A549 (cell line): ENCODE data around the gene ZNF526.

Source experiments
- CEBPB ChIP-seq, 2 experiments: fragments of >200 bp in 1 of 2; sonication (Bioruptor Twin) in 1 of 2; formaldehyde crosslinking in 1 of 2; IDR thresholded peaks; 2 replicates each; pipeline ENCODE4 v1.6.1; 2012 to 2016
- CHD4 ChIP-seq: fragments of 200-600 bp; sonication (generic); IDR thresholded peaks from 2 replicates; pipeline ENCODE4 v1.6.1; 2016; ENCODE audit warnings: antibody characterized with exemption, mild to moderate bottlenecking, borderline replicate concordance
- EP300 ChIP-seq, 2 experiments: fragments of >200 bp; sonication (Bioruptor Twin); formaldehyde crosslinking; IDR thresholded peaks; 2 replicates in 1 of 2; 3 replicates in 1 of 2; pipeline ENCODE4 v1.6.1; 2016 to 2017
- POLR2A ChIP-seq: IDR thresholded peaks from 2 replicates; pipeline ENCODE4 v1.6.1; 2012; ENCODE audit warnings: mild to moderate bottlenecking, low read length
- ZFP36 ChIP-seq: fragments of 450-650 bp; IDR thresholded peaks from 2 replicates; pipeline ENCODE4 v1.6.1; 2014; ENCODE audit warnings: borderline replicate concordance; ENCODE audit not compliant: partially characterized antibody
- TF ChIP-seq, protein P1 (sequence below): IDR thresholded peaks from 2 replicates; pipeline ENCODE4 v1.6.1; 2012
- TF ChIP-seq, protein P2 (sequence below): fragments of >200 bp; sonication (Bioruptor Twin); formaldehyde crosslinking; IDR thresholded peaks from 3 replicates; pipeline ENCODE4 v1.5.1; 2016
- TF ChIP-seq, protein P3 (sequence below): IDR thresholded peaks from 2 replicates; pipeline ENCODE4 v1.6.1; 2012; ENCODE audit warnings: low read depth, borderline replicate concordance

DNA sequence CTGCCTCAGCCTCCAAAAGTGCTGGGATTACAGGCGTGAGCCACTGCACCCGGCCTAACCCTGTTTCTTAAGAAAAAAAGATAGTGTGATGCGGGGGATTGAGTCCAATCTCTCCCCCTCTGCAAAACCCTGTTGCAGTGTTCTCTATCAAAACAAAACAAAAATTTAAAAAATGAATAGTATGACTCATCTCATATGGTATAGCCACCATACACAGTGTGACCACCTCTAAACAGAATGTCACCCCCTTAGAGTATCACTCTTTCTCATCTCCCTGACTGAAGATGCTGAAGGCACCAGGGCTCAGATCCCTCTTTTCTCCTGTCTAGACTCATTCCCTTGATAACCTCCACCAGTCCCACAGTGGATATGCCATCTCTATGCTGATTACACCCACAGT lies 41.7 kb downstream of the ZNF526 start:
- TF ChIP-seq ZFP36: no peak
- TF ChIP-seq, protein P1, sequence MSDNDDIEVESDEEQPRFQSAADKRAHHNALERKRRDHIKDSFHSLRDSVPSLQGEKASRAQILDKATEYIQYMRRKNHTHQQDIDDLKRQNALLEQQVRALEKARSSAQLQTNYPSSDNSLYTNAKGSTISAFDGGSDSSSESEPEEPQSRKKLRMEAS: no peak
- TF ChIP-seq, protein P2, sequence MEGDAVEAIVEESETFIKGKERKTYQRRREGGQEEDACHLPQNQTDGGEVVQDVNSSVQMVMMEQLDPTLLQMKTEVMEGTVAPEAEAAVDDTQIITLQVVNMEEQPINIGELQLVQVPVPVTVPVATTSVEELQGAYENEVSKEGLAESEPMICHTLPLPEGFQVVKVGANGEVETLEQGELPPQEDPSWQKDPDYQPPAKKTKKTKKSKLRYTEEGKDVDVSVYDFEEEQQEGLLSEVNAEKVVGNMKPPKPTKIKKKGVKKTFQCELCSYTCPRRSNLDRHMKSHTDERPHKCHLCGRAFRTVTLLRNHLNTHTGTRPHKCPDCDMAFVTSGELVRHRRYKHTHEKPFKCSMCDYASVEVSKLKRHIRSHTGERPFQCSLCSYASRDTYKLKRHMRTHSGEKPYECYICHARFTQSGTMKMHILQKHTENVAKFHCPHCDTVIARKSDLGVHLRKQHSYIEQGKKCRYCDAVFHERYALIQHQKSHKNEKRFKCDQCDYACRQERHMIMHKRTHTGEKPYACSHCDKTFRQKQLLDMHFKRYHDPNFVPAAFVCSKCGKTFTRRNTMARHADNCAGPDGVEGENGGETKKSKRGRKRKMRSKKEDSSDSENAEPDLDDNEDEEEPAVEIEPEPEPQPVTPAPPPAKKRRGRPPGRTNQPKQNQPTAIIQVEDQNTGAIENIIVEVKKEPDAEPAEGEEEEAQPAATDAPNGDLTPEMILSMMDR: no peak
- TF ChIP-seq POLR2A: no peak
- TF ChIP-seq EP300 (IDR thresholded peaks at IDR 0.05): no peak
- TF ChIP-seq CEBPB (IDR thresholded peaks at IDR 0.05): no peak
- no peak for TF ChIP-seq CHD4
- TF ChIP-seq, protein P3, sequence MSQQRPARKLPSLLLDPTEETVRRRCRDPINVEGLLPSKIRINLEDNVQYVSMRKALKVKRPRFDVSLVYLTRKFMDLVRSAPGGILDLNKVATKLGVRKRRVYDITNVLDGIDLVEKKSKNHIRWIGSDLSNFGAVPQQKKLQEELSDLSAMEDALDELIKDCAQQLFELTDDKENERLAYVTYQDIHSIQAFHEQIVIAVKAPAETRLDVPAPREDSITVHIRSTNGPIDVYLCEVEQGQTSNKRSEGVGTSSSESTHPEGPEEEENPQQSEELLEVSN: no peak
